Progenitor cell of endocrine pancreas (in vitro differentiated cells): ENCODE measurements around the gene RPL36. TPM values are rescaled to one million over a fixed set of nuclear protein-coding genes. Genes with fewer than 3 reads are reported as not detected.
A peak's percentile ranks its signal among the peaks of the same experiment; 100 is the strongest.

Experiments
- DNase-seq: peaks from one replicate; pipeline ENCODE4 v3.0.0; 2021; ENCODE audit warnings: low spot score; ENCODE audit not compliant: unreplicated experiment
- H3K27ac Mint-ChIP-seq: 2 replicates; pipeline ENCODE4 v1.8.0; 2021; ENCODE audit warnings: mild to moderate bottlenecking, moderate library complexity, mixed read lengths
- H3K27me3 Mint-ChIP-seq: 2 replicates; pipeline ENCODE4 v1.8.0; 2021; ENCODE audit warnings: mixed read lengths
- H3K36me3 Mint-ChIP-seq: 2 replicates; pipeline ENCODE4 v1.8.0; 2022; ENCODE audit warnings: mixed read lengths; ENCODE audit not compliant: insufficient read depth
- H3K4me1 Mint-ChIP-seq: 2 replicates; pipeline ENCODE4 v1.8.0; 2021; ENCODE audit warnings: low read depth, mixed read lengths
- H3K4me3 Mint-ChIP-seq: 2 replicates; pipeline ENCODE4 v1.8.0; 2021; ENCODE audit warnings: low read depth, mild to moderate bottlenecking, moderate library complexity, mixed read lengths
- H3K9me3 Mint-ChIP-seq: 2 replicates; pipeline ENCODE4 v1.8.0; 2021; ENCODE audit warnings: low read depth, mixed read lengths
- CTCF ChIP-seq: fragments of 200-600 bp; sonication (generic); IDR thresholded peaks from one replicate; pipeline ENCODE4 v1.5.0; 2021; ENCODE audit warnings: antibody characterized with exemption, mild to moderate bottlenecking; ENCODE audit not compliant: unreplicated experiment
- total RNA-seq: library from RNA; stranded (reverse); gene quantifications from 2 replicates; pipeline ENCODE4 v1.2.1, GENCODE V29; 2021

The RPL36 gene
- total RNA-seq, 1 donor from 2014 or later, result 720 TPM

- Mint-ChIP-seq H3K9me3 (no peaks in the 10 kb centered on the region), H3K27me3 (no peaks in the 10 kb centered on the region), H3K36me3 (no peaks in the 10 kb centered on the region), H3K4me3 (peak within 1 kb of the TSS; percentile 98), H3K27ac (peak within 1 kb of the TSS; percentile 97), H3K4me1 (peaks cover 22% of the 10 kb centered on the region)
- peak; percentile 95 for DNase-seq
- TF ChIP-seq CTCF, result no peak
These were observed 9.4 kb upstream of the RPL36 start, which contains the start of the genes HSD11B1L and MICOS13 for GRCh38 chr19:5680437-5681368. TSS of gene HSD11B1L (plus strand) at chr19:5681027. CDS start at chr19:5684833, 3,806 bp downstream. TSS of gene MICOS13 (minus strand) at chr19:5680516. CDS start at chr19:5680486, 30 bp downstream.

GRCh38 chr19:5681391-5682106 lies 8.5 kb upstream of the RPL36 start:
- Mint-ChIP-seq H3K4me1 (peaks cover 22% of the 10 kb centered on the region), H3K9me3 (no peaks in the 10 kb centered on the region), H3K4me3 (peak overlapping the region; percentile 98), H3K27ac (peak overlapping the region; percentile 64), H3K36me3 (no peaks in the 10 kb centered on the region), H3K27me3 (no peaks in the 10 kb centered on the region)
- DNase-seq, result no peak
- TF ChIP-seq CTCF, result no peak

GRCh38 chr19:5682107-5682482 lies 8.0 kb upstream of the RPL36 start:
- Mint-ChIP-seq H3K4me3 (peak overlapping the region; percentile 98), H3K36me3 (no peaks in the 10 kb centered on the region), H3K27me3 (no peaks in the 10 kb centered on the region), H3K9me3 (no peaks in the 10 kb centered on the region), H3K27ac (peak overlapping the region; percentile 64), H3K4me1 (peaks cover 22% of the 10 kb centered on the region)
- no peak for TF ChIP-seq CTCF
- DNase-seq, result no peak

- Mint-ChIP-seq H3K36me3 (peaks cover 3% of the 10 kb centered on the region), H3K27me3 (no peaks in the 10 kb centered on the region), H3K4me3 (peak overlapping the region; percentile 37), H3K4me1 (peaks cover 22% of the 10 kb centered on the region), H3K9me3 (no peaks in the 10 kb centered on the region), H3K27ac (no peak overlapping the region)
- DNase-seq, result no peak
- TF ChIP-seq CTCF, result no peak
These were observed 6.8 kb upstream of the RPL36 start for GRCh38 chr19:5683177-5683886.
